Cardiac septum (tissue), 1 donor: ENCODE results near the gene SMARCA2. TPM values are rescaled to one million over a fixed set of nuclear protein-coding genes. Genes with fewer than 3 reads are reported as not detected.

Experiments used
- DNase-seq: peaks from one replicate; pipeline ENCODE4 v3.0.0-alpha.2; 2020; ENCODE audit warnings: low spot score
- intact Hi-C: fragments of 100-400 bp; cut with DNase I; formaldehyde crosslinking; loops from one replicate; pipeline ENCODE4 v1.14.0; 2022
- total RNA-seq: library from RNA; stranded (reverse); fragmentation: NEBNext Ultra II Directional; extraction: Animal tissue kit (Norgen Biotek cat#: 25700); gene quantifications from one replicate; pipeline ENCODE4 v1.2.1, GENCODE V29; 2021
- donor health status: DM: no; HTN: no; CAD: no.

The SMARCA2 gene
- total RNA-seq, 1 donor from 2014 or later, result 105 TPM

- no peak for DNase-seq
- intact Hi-C loops, result loop anchor here (5.0 to 10.0 kb wide), 2 partner anchors 87 to 685 kb away; partner anchors contain the start of gene PUM3
Observed at GRCh38 chr9:2157277-2158110, 142.3 kb downstream of the SMARCA2 start.

GRCh38 chr9:2158111-2158610, 143.0 kb downstream of the SMARCA2 start:
- DNase-seq, result no peak

GRCh38 chr9:2158766-2159430, 143.8 kb downstream of the SMARCA2 start:
- no peak for DNase-seq
- intact Hi-C loops, result loop anchor here (5.0 to 10.0 kb wide), 2 partner anchors 86 to 683 kb away; partner anchors contain the start of gene PUM3

More at GRCh38 chr9:2158111-2158610, 143.0 kb downstream of the SMARCA2 start:
- intact Hi-C loops, result loop anchor here (5.0 to 10.0 kb wide), 2 partner anchors 87 to 684 kb away; partner anchors contain the start of gene PUM3

- intact Hi-C loops, result loop anchor here (5.0 to 10.0 kb wide), 3 partner anchors 85 to 683 kb away; partner anchors contain the start of genes PUM3 and VLDLR
- DNase-seq, result no peak
Observed at GRCh38 chr9:2159521-2160454, 144.6 kb downstream of the SMARCA2 start.

GRCh38 chr9:2161661-2162060, 146.5 kb downstream of the SMARCA2 start:
- intact Hi-C loops, result loop anchor here (10.0 kb wide), 1 partner anchor 463 kb away; the partner anchor contains the start of gene VLDLR
- no peak for DNase-seq

GRCh38 chr9:2163231-2163885, 148.2 kb downstream of the SMARCA2 start:
- intact Hi-C loops, result loop anchor here (10.0 kb wide), 1 partner anchor 461 kb away; the partner anchor contains the start of gene VLDLR
- DNase-seq, result no peak

- DNase-seq, result no peak
- intact Hi-C loops, result loop anchor here (10.0 kb wide), 1 partner anchor 461 kb away; the partner anchor contains the start of gene VLDLR
Observed at GRCh38 chr9:2164268-2164667, 149.1 kb downstream of the SMARCA2 start.

GRCh38 chr9:2166203-2166602, 151.1 kb downstream of the SMARCA2 start:
- no peak for DNase-seq
- intact Hi-C loops, result loop anchor here (10.0 kb wide), 1 partner anchor 459 kb away; the partner anchor contains the start of gene VLDLR

- DNase-seq, result no peak
- intact Hi-C loops, result loop anchor here (10.0 kb wide), 1 partner anchor 456 kb away; the partner anchor contains the start of gene VLDLR
Observed at GRCh38 chr9:2169035-2169434, 153.9 kb downstream of the SMARCA2 start.

GRCh38 chr9:2170722-2171121, 155.6 kb downstream of the SMARCA2 start:
- no peak for DNase-seq
- intact Hi-C loops, result no loop called here

- intact Hi-C loops, result no loop called here
- no peak for DNase-seq
Observed at GRCh38 chr9:2173170-2173569, 158.0 kb downstream of the SMARCA2 start.

- DNase-seq, result no peak
- intact Hi-C loops, result no loop called here
Observed at GRCh38 chr9:2173861-2174260, 158.7 kb downstream of the SMARCA2 start.

GRCh38 chr9:2174306-2174705, 159.2 kb downstream of the SMARCA2 start:
- intact Hi-C loops, result no loop called here
- DNase-seq, result no peak

GRCh38 chr9:2174911-2175310, 159.8 kb downstream of the SMARCA2 start:
- DNase-seq, result no peak
- intact Hi-C loops, result no loop called here

- intact Hi-C loops, result no loop called here
- no peak for DNase-seq
Observed at GRCh38 chr9:2177121-2177520, 162.0 kb downstream of the SMARCA2 start.

- DNase-seq, result no peak
- intact Hi-C loops, result no loop called here
Observed at GRCh38 chr9:2178034-2178734, 163.0 kb downstream of the SMARCA2 start.

GRCh38 chr9:2179567-2179966, 164.4 kb downstream of the SMARCA2 start:
- no peak for DNase-seq
- intact Hi-C loops, result no loop called here

- intact Hi-C loops, result no loop called here
- DNase-seq, result no peak
Observed at GRCh38 chr9:2180154-2180553, 165.0 kb downstream of the SMARCA2 start.
